ENCODE data around the gene FAM234B.
"Not testable (repeated sequence)": the region's sequence is repeated elsewhere in the genome, so short reads cannot be mapped to it uniquely, and the experiment has no call there.

The FAM234B gene

GRCh38 chr12:13060581-13060980, 16.4 kb downstream of the FAM234B start:
- DNase-seq (ENCODE audit: low spot score): no peak

- no peak for DNase-seq (ENCODE audit: low spot score)
These were observed 17.2 kb downstream of the FAM234B start for GRCh38 chr12:13061377-13061776.

GRCh38 chr12:13062669-13063068, 18.5 kb downstream of the FAM234B start:
- DNase-seq (ENCODE audit: low spot score): no peak

- no peak for DNase-seq (ENCODE audit: low spot score)
These were observed 21.8 kb downstream of the FAM234B start for GRCh38 chr12:13066014-13066413.

GRCh38 chr12:13066459-13066858, 22.3 kb downstream of the FAM234B start:
- DNase-seq (ENCODE audit: low spot score): no peak

- no peak for DNase-seq (ENCODE audit: low spot score)
These were observed 23.1 kb downstream of the FAM234B start for GRCh38 chr12:13067322-13067721.

- no peak for DNase-seq (ENCODE audit: low spot score)
These were observed 25.2 kb downstream of the FAM234B start for GRCh38 chr12:13069380-13069779.

GRCh38 chr12:13071305-13072280, 27.4 kb downstream of the FAM234B start:
- no peak for DNase-seq (ENCODE audit: low spot score)

- DNase-seq (ENCODE audit: low spot score): no peak
These were observed 29.0 kb downstream of the FAM234B start for GRCh38 chr12:13073173-13073572.

GRCh38 chr12:13074396-13075117, 30.4 kb downstream of the FAM234B start:
- no peak for DNase-seq (ENCODE audit: low spot score)

- no peak for DNase-seq (ENCODE audit: low spot score)
These were observed 30.9 kb downstream of the FAM234B start for GRCh38 chr12:13075118-13075480.

GRCh38 chr12:13075786-13076570, 31.8 kb downstream of the FAM234B start:
- DNase-seq (ENCODE audit: low spot score): no peak

GRCh38 chr12:13079440-13079906, 35.3 kb downstream of the FAM234B start:
- DNase-seq (ENCODE audit: low spot score): peak; percentile 27

GRCh38 chr12:13080266-13080665, 36.1 kb downstream of the FAM234B start:
- no peak for DNase-seq (ENCODE audit: low spot score)

GRCh38 chr12:13082861-13083260, 38.7 kb downstream of the FAM234B start:
- no peak for DNase-seq (ENCODE audit: low spot score)

GRCh38 chr12:13083638-13084037, 39.5 kb downstream of the FAM234B start:
- not testable (repeated sequence) for DNase-seq (ENCODE audit: low spot score)

GRCh38 chr12:13084898-13085640, 40.9 kb downstream of the FAM234B start:
- DNase-seq (ENCODE audit: low spot score): no peak

GRCh38 chr12:13085968-13086686, 41.9 kb downstream of the FAM234B start:
- no peak for DNase-seq (ENCODE audit: low spot score)

GRCh38 chr12:13087766-13088165, 43.6 kb downstream of the FAM234B start:
- no peak for DNase-seq (ENCODE audit: low spot score)

GRCh38 chr12:13088496-13088895, 44.3 kb downstream of the FAM234B start:
- DNase-seq (ENCODE audit: low spot score): no peak

GRCh38 chr12:13090054-13090453, 45.9 kb downstream of the FAM234B start:
- no peak for DNase-seq (ENCODE audit: low spot score)
